Fibroblast of gingiva (primary cell): ENCODE data around the gene ITGAX.
A peak's percentile ranks its signal among the peaks of the same experiment; 100 is the strongest.

Source experiments
- DNase-seq: peaks from one replicate; pipeline ENCODE4 v3.0.0-alpha.2; 2011; ENCODE audit warnings: low read depth

Gene ITGAX

GRCh38 chr16:31373235-31373634 is 18.3 kb downstream of the ITGAX start:
- no peak for DNase-seq

GRCh38 chr16:31375231-31375630 is 20.3 kb downstream of the ITGAX start:
- no peak for DNase-seq

GRCh38 chr16:31376705-31377104 is 21.7 kb downstream of the ITGAX start:
- no peak for DNase-seq

- no peak for DNase-seq
These were observed 22.4 kb downstream of the ITGAX start for GRCh38 chr16:31377210-31377903.

- DNase-seq, result no peak
These were observed 25.2 kb downstream of the ITGAX start for GRCh38 chr16:31380201-31380600.

- peak; percentile 35 for DNase-seq
These were observed 27.6 kb downstream of the ITGAX start for GRCh38 chr16:31382485-31383161.

- no peak for DNase-seq
These were observed 30.7 kb downstream of the ITGAX start for GRCh38 chr16:31385680-31386079.

- DNase-seq, result no peak
These were observed 31.4 kb downstream of the ITGAX start for GRCh38 chr16:31386157-31386984.

GRCh38 chr16:31388535-31388934 is 33.6 kb downstream of the ITGAX start:
- DNase-seq, result no peak

GRCh38 chr16:31390504-31391041 is 35.6 kb downstream of the ITGAX start:
- no peak for DNase-seq

GRCh38 chr16:31393056-31393455 is 38.1 kb downstream of the ITGAX start, which contains the start of gene ITGAD:
Gene ITGAD, plus strand, starts transcription at chr16:31393335. Its CDS starts 26 bp downstream, at chr16:31393361.
- no peak for DNase-seq

GRCh38 chr16:31395647-31396046 is 40.7 kb downstream of the ITGAX start:
- no peak for DNase-seq

- DNase-seq, result no peak
These were observed 42.2 kb downstream of the ITGAX start for GRCh38 chr16:31397096-31397660.

GRCh38 chr16:31397701-31398100 is 42.7 kb downstream of the ITGAX start:
- no peak for DNase-seq

- no peak for DNase-seq
These were observed 45.2 kb downstream of the ITGAX start for GRCh38 chr16:31400191-31400590.

- DNase-seq, result no peak
These were observed 46.5 kb downstream of the ITGAX start for GRCh38 chr16:31401436-31401835.

- DNase-seq, result no peak
These were observed 47.7 kb downstream of the ITGAX start for GRCh38 chr16:31402687-31403086.

- DNase-seq, result no peak
These were observed 48.8 kb downstream of the ITGAX start for GRCh38 chr16:31403590-31404352.

- no peak for DNase-seq
These were observed 49.5 kb downstream of the ITGAX start for GRCh38 chr16:31404353-31405064.

GRCh38 chr16:31407406-31407805 is 52.4 kb downstream of the ITGAX start:
- no peak for DNase-seq

- DNase-seq, result no peak
These were observed 54.5 kb downstream of the ITGAX start for GRCh38 chr16:31409433-31409832.
